Measurements from ENCODE around the gene GFI1.

DNA sequence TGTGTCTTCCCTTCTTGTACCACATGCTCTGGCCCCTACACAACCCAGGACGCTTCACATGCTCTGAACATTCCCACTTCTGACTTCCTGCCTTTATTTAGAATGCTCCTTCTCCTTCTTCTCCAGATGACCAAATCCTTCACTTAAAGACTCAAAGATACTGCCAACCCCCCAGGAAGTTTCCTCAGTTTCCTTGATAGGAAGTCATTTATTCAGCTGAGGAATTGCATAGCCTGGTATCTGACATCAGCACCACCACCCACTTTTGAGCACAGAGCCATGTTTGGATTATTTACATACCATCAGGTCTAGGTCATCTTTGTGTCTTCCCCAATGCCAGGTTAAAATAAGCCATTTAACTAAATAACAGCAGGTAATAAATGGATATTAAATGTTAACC lies 42.4 kb downstream of the GFI1 start:
- no peak for TF ChIP-seq POLR2A (IDR thresholded peaks at IDR 0.05; ENCODE audit: low read depth, low read length)
- no peak for TF ChIP-seq POLR2AphosphoS5 (IDR thresholded peaks at IDR 0.05; ENCODE audit: low read depth, low read length)

Data from GM12892 (cell line).